Neural progenitor cell (in vitro differentiated cells): ENCODE data around the gene FOXA2. TPM values are rescaled to one million over a fixed set of nuclear protein-coding genes. Genes with fewer than 3 reads are reported as not detected.
"Not testable (repeated sequence)": the region's sequence is repeated elsewhere in the genome, so short reads cannot be mapped to it uniquely, and the experiment has no call there.

ENCODE experiments used
- DNase-seq: peaks from one replicate; pipeline ENCODE4 v3.0.0-alpha.2; 2016; ENCODE audit warnings: low spot score
- H2AFZ ChIP-seq: fragments of 200-600 bp; sonication (generic); replicated peaks from 2 replicates; pipeline ENCODE4 v1.6.1; 2016; ENCODE audit warnings: antibody characterized with exemption
- H3F3A ChIP-seq: fragments of 200-600 bp; sonication (generic); 2 replicates; pipeline ENCODE4 v1.6.1; 2016; ENCODE audit warnings: antibody characterized with exemption, low read depth
- H3K27ac ChIP-seq: fragments of 200-600 bp; sonication (generic); 2 replicates; pipeline ENCODE4 v1.5.1; 2016; ENCODE audit warnings: mild to moderate bottlenecking
- H3K27me3 ChIP-seq: fragments of 200-600 bp; sonication (generic); 2 replicates; pipeline ENCODE4 v1.6.1; 2016; ENCODE audit warnings: mild to moderate bottlenecking, moderate library complexity
- H3K36me3 ChIP-seq: fragments of 200-600 bp; sonication (generic); 2 replicates; pipeline ENCODE4 v1.5.1; 2016
- H3K4me1 ChIP-seq: fragments of 200-600 bp; sonication (generic); 2 replicates; pipeline ENCODE4 v1.6.1; 2016; ENCODE audit warnings: mixed run types
- H3K4me2 ChIP-seq: fragments of 200-600 bp; sonication (generic); 2 replicates; pipeline ENCODE4 v1.6.1; 2016
- H3K4me3 ChIP-seq: fragments of 200-600 bp; sonication (generic); 2 replicates; pipeline ENCODE4 v1.5.1; 2016
- H3K79me2 ChIP-seq: fragments of 200-600 bp; sonication (generic); 2 replicates; pipeline ENCODE4 v1.6.1; 2016; ENCODE audit warnings: low read depth
- H3K9ac ChIP-seq: fragments of 200-600 bp; sonication (generic); 2 replicates; pipeline ENCODE4 v1.6.1; 2016
- H3K9me3 ChIP-seq: fragments of 200-600 bp; sonication (generic); 2 replicates; pipeline ENCODE4 v1.5.1; 2016; ENCODE audit warnings: low read depth
- H4K20me1 ChIP-seq: fragments of 200-600 bp; sonication (generic); 2 replicates; pipeline ENCODE4 v1.6.1; 2016; ENCODE audit warnings: low read depth
- H3K27ac Mint-ChIP-seq: 3 replicates; pipeline ENCODE4 v1.8.0; 2021; ENCODE audit warnings: mixed read lengths
- H3K27me3 Mint-ChIP-seq: 2 replicates; pipeline ENCODE4 v1.8.0; 2022; ENCODE audit warnings: low read depth, mild to moderate bottlenecking, inconsistent platforms, moderate library complexity, mixed read lengths; ENCODE audit not compliant: insufficient read depth
- H3K36me3 Mint-ChIP-seq: 3 replicates; pipeline ENCODE4 v1.8.0; 2021; ENCODE audit warnings: mixed read lengths
- H3K4me1 Mint-ChIP-seq: 3 replicates; pipeline ENCODE4 v1.8.0; 2021; ENCODE audit warnings: mixed read lengths
- H3K4me3 Mint-ChIP-seq: 3 replicates; pipeline ENCODE4 v1.8.0; 2021; ENCODE audit warnings: mild to moderate bottlenecking, moderate library complexity, mixed read lengths
- H3K9me3 Mint-ChIP-seq: 3 replicates; pipeline ENCODE4 v1.8.0; 2020; ENCODE audit warnings: mixed read lengths
- CTCF ChIP-seq: fragments of 200-600 bp; sonication (generic); IDR thresholded peaks from 2 replicates; pipeline ENCODE4 v1.5.1; 2017; ENCODE audit warnings: antibody characterized with exemption, mild to moderate bottlenecking
- EZH2 ChIP-seq: fragments of 200-600 bp; sonication (generic); IDR thresholded peaks from 2 replicates; pipeline ENCODE4 v1.6.1; 2017; ENCODE audit warnings: antibody characterized with exemption, mild to moderate bottlenecking, moderate library complexity
- EZH2phosphoT487 ChIP-seq: fragments of 200-600 bp; sonication (generic); IDR thresholded peaks from 2 replicates; pipeline ENCODE4 v1.6.1; 2017; ENCODE audit warnings: antibody characterized with exemption
- total RNA-seq: library from RNA; depleted of rRNA; stranded (reverse); fragments of >200 nt; gene quantifications from 2 replicates; pipeline ENCODE4 v1.2.3, GENCODE V29; 2015; ENCODE audit warnings: low replicate concordance

FOXA2 gene
- total RNA-seq, 1 donor from 2014 or later = not detected

GRCh38 chr20:22554391-22554790, 30.0 kb downstream of the FOXA2 start:
- Mint-ChIP-seq H3K27ac (no peak overlapping the region), H3K4me1 (no peaks in the 10 kb centered on the region)

GRCh38 chr20:22550514-22550913, 33.9 kb downstream of the FOXA2 start:
- not testable (repeated sequence) for H3K27me3 Mint-ChIP-seq, H3K36me3 ChIP-seq, H3K27ac ChIP-seq, H3K36me3 Mint-ChIP-seq, H3K79me2 ChIP-seq, H4K20me1 ChIP-seq, H3K4me1 ChIP-seq, H3K4me1 Mint-ChIP-seq, H3K4me2 ChIP-seq, H3F3A ChIP-seq, DNase-seq, H3K4me3 Mint-ChIP-seq, H3K9ac ChIP-seq, H3K4me3 ChIP-seq, H3K27ac Mint-ChIP-seq, H3K9me3 ChIP-seq, H2AFZ ChIP-seq
- peaks cover 12% of the 10 kb centered on the region for H3K9me3 Mint-ChIP-seq
- peaks cover 30% of the 10 kb centered on the region for H3K27me3 ChIP-seq

More at GRCh38 chr20:22554391-22554790, 30.0 kb downstream of the FOXA2 start:
- H3K4me1 ChIP-seq = no peaks in the 10 kb centered on the region
- TF ChIP-seq CTCF = no peak
- no peak overlapping the region for H2AFZ ChIP-seq
- Mint-ChIP-seq H3K36me3 (no peaks in the 10 kb centered on the region), H3K27me3 (peaks cover 25% of the 10 kb centered on the region), H3K9me3 (peaks cover 12% of the 10 kb centered on the region), H3K4me3 (no peak overlapping the region)
- DNase-seq = no peak
- no peaks in the 10 kb centered on the region for H3K9me3 ChIP-seq
- H3K36me3 ChIP-seq = no peaks in the 10 kb centered on the region
- no peaks in the 10 kb centered on the region for H3K79me2 ChIP-seq
- H3F3A ChIP-seq = no peaks in the 10 kb centered on the region
- peaks cover 62% of the 10 kb centered on the region for H3K27me3 ChIP-seq
- peaks cover 7% of the 10 kb centered on the region for H4K20me1 ChIP-seq
- no peak overlapping the region for H3K27ac ChIP-seq
- no peak overlapping the region for H3K4me3 ChIP-seq
- no peak overlapping the region for H3K9ac ChIP-seq
- H3K4me2 ChIP-seq = no peak overlapping the region

GRCh38 chr20:22548040-22548439, 36.3 kb downstream of the FOXA2 start:
- Mint-ChIP-seq H3K4me1 (no peaks in the 10 kb centered on the region), H3K36me3 (no peaks in the 10 kb centered on the region), H3K4me3 (no peak overlapping the region), H3K27me3 (peaks cover 7% of the 10 kb centered on the region), H3K27ac (no peak overlapping the region), H3K9me3 (peaks cover 12% of the 10 kb centered on the region)
- H2AFZ ChIP-seq = no peak overlapping the region
- H3K27ac ChIP-seq = no peak overlapping the region
- H3K4me1 ChIP-seq = peaks cover 6% of the 10 kb centered on the region
- TF ChIP-seq CTCF = no peak
- no peak for TF ChIP-seq EZH2
- no peak for TF ChIP-seq EZH2phosphoT487
- no peaks in the 10 kb centered on the region for H3F3A ChIP-seq
- H3K27me3 ChIP-seq = peaks cover 8% of the 10 kb centered on the region
- no peaks in the 10 kb centered on the region for H3K36me3 ChIP-seq
- no peaks in the 10 kb centered on the region for H4K20me1 ChIP-seq
- H3K79me2 ChIP-seq = no peaks in the 10 kb centered on the region
- H3K9me3 ChIP-seq = no peaks in the 10 kb centered on the region
- no peak for DNase-seq
- no peak overlapping the region for H3K9ac ChIP-seq
- H3K4me2 ChIP-seq = no peak overlapping the region
- no peak overlapping the region for H3K4me3 ChIP-seq

- peaks cover 17% of the 10 kb centered on the region for H3K27me3 ChIP-seq
- no peak overlapping the region for H3K9ac ChIP-seq
- Mint-ChIP-seq H3K4me1 (no peaks in the 10 kb centered on the region), H3K9me3 (peaks cover 9% of the 10 kb centered on the region), H3K4me3 (no peak overlapping the region), H3K27me3 (peaks cover 7% of the 10 kb centered on the region), H3K27ac (no peak overlapping the region), H3K36me3 (no peaks in the 10 kb centered on the region)
- H4K20me1 ChIP-seq = no peaks in the 10 kb centered on the region
- no peak for DNase-seq
- no peak overlapping the region for H2AFZ ChIP-seq
- no peaks in the 10 kb centered on the region for H3K36me3 ChIP-seq
- no peak overlapping the region for H3K4me2 ChIP-seq
- no peak for TF ChIP-seq EZH2phosphoT487
- TF ChIP-seq EZH2 = no peak
- TF ChIP-seq CTCF = no peak
- no peaks in the 10 kb centered on the region for H3K9me3 ChIP-seq
- H3K79me2 ChIP-seq = no peaks in the 10 kb centered on the region
- H3K4me3 ChIP-seq = no peak overlapping the region
- H3K4me1 ChIP-seq = peaks cover 6% of the 10 kb centered on the region
- no peak overlapping the region for H3K27ac ChIP-seq
- H3F3A ChIP-seq = no peaks in the 10 kb centered on the region
Measured at GRCh38 chr20:22546344-22546743, 38.0 kb downstream of the FOXA2 start.
